Left lung (tissue), 10 donors: ENCODE data around the gene TTLL5. TPM values are rescaled to one million over a fixed set of nuclear protein-coding genes. Genes with fewer than 3 reads are reported as not detected.

Experiments used
- ATAC-seq: fragments of 200-7000 bp; cut with Tn5 transposase; one replicate; pipeline ENCODE4 v1.9.1; 2020; ENCODE audit warnings: moderate library complexity
- DNase-seq, 4 donors: peaks; one replicate each; pipeline ENCODE4 v3.0.0-alpha.2; 2013 to 2020
- H3K27ac ChIP-seq, 2 donors: fragments of 200-600 bp; sonication (generic) in 1 of 2; one replicate each; pipeline versions ENCODE4 v1.5.0 to v1.8.0; 2020 to 2021
- H3K27me3 ChIP-seq, 2 donors: fragments of 200-600 bp; sonication (generic) in 1 of 2; one replicate each; pipeline versions ENCODE4 v1.5.0 to v1.8.0; 2020 to 2021
- H3K36me3 ChIP-seq, 2 donors: fragments of 200-600 bp; sonication (generic) in 1 of 2; one replicate each; pipeline versions ENCODE4 v1.5.0 to v1.8.0; 2020 to 2021
- H3K4me1 ChIP-seq, 2 donors: fragments of 200-600 bp; one replicate each; pipeline ENCODE4 v1.8.0; 2021
- H3K4me3 ChIP-seq, 2 donors: fragments of 200-600 bp; sonication (generic) in 1 of 2; one replicate each; pipeline versions ENCODE4 v1.5.0 to v1.8.0; 2020 to 2021; ENCODE audit warnings: mild to moderate bottlenecking in 1 of 2
- H3K9me3 ChIP-seq, 2 donors: fragments of 200-600 bp; sonication (generic) in 1 of 2; one replicate each; pipeline versions ENCODE4 v1.5.0 to v1.8.0; 2020 to 2021
- intact Hi-C, 2 donors: fragments of 100-400 bp; cut with DNase I; formaldehyde crosslinking; loops; one replicate each; pipeline versions ENCODE4 v1.11.2 to v1.14.2; 2022
- polyA plus RNA-seq, 6 donors: library from polyadenylated mRNA; unstranded; fragments of 120-200 nt; gene quantifications; one replicate each; pipeline ENCODE4 v1.2.1, GENCODE V29; 2013; ENCODE audit not compliant: insufficient read length in 6 of 6
- total RNA-seq, 2 donors: library from RNA; stranded (reverse); fragmentation: NEBNext Ultra II Directional; extraction: Animal tissue kit (Norgen Biotek cat#: 25700); gene quantifications; one replicate each; pipeline ENCODE4 v1.2.1, GENCODE V29; 2021
- TF ChIP-seq, protein P1 (sequence below), 2 donors: fragments of 200-600 bp; sonication (generic) in 1 of 2; IDR thresholded peaks; one replicate each; pipeline versions ENCODE4 v1.5.0 to v1.8.0; 2021; ENCODE audit warnings: antibody characterized with exemption in 2 of 2
- donor health status: DM: no; HTN: yes; CAD: no.
- donor health status: DM: no; HTN: no; CAD: no.

TTLL5 gene
- total and polyA plus RNA-seq, 8 donors: 30.8 to 46.7 (median 42.1) TPM

DNA sequence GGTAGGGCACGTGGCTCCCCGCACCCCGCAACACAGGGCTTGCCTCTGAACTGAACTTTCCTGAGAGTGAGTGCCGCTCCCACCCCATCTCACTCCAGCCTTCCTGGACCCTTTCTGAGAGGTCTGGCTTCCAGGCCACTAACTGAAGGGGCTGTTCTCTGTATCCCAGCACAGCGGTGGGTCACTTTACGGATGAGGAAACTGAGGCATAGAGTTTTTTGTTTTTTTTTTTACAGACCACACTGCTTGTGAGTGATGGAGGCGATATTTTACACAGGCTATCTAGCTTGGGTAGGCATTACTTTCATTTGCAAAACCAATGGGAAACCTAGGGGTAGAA, 321.9 kb downstream of the TTLL5 start:
- ATAC-seq: no peak
- no peak for DNase-seq
- intact Hi-C loops: loop anchor here in 1 of 2 donors (5.0 kb wide), 2 partner anchors 181 to 271 kb away; no protein-coding TSS in a partner anchor
- Histone ChIP-seq H3K27ac (peak overlapping the region; percentile 85 to 94), H3K9me3 (no peaks in the 10 kb centered on the region), H3K4me3 (peak overlapping the region; percentile 52 to 65), H3K36me3 (no peaks in the 10 kb centered on the region), H3K4me1 (peaks cover 14 to 56% of the 10 kb centered on the region in 2 donors), H3K27me3 (no peaks in the 10 kb centered on the region)
- TF ChIP-seq, protein P1, sequence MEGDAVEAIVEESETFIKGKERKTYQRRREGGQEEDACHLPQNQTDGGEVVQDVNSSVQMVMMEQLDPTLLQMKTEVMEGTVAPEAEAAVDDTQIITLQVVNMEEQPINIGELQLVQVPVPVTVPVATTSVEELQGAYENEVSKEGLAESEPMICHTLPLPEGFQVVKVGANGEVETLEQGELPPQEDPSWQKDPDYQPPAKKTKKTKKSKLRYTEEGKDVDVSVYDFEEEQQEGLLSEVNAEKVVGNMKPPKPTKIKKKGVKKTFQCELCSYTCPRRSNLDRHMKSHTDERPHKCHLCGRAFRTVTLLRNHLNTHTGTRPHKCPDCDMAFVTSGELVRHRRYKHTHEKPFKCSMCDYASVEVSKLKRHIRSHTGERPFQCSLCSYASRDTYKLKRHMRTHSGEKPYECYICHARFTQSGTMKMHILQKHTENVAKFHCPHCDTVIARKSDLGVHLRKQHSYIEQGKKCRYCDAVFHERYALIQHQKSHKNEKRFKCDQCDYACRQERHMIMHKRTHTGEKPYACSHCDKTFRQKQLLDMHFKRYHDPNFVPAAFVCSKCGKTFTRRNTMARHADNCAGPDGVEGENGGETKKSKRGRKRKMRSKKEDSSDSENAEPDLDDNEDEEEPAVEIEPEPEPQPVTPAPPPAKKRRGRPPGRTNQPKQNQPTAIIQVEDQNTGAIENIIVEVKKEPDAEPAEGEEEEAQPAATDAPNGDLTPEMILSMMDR (IDR thresholded peaks at IDR 0.05): no peak

GRCh38 chr14:75984674-75985073, 323.6 kb downstream of the TTLL5 start:
- no peaks in the 10 kb centered on the region for H3K36me3 ChIP-seq
- ATAC-seq (no peak), DNase-seq (no peak)
- H3K4me3 ChIP-seq: no peak overlapping the region
- TF ChIP-seq, protein P1 (IDR thresholded peaks at IDR 0.05): no peak
- H3K9me3 ChIP-seq: no peaks in the 10 kb centered on the region
- peaks cover 10 to 62% of the 10 kb centered on the region in 2 donors for H3K4me1 ChIP-seq
- no peaks in the 10 kb centered on the region for H3K27me3 ChIP-seq
- intact Hi-C loops: loop anchor here in 1 of 2 donors (5.0 kb wide), 2 partner anchors 182 to 272 kb away; no protein-coding TSS in a partner anchor
- H3K27ac ChIP-seq: no peak overlapping the region

GRCh38 chr14:75985618-75986438, 324.8 kb downstream of the TTLL5 start, which contains the start of gene IFT43:
IFT43 (plus strand) TSS chr14:75985763; CDS start chr14:75985787, 24 bp downstream.
- Histone ChIP-seq H3K27ac (peak within 1 kb of the TSS; percentile 80 to 81), H3K4me3 (peak within 1 kb of the TSS; percentile 80 to 81), H3K27me3 (no peaks in the 10 kb centered on the region), H3K9me3 (no peaks in the 10 kb centered on the region), H3K4me1 (peaks cover 10 to 52% of the 10 kb centered on the region in 2 donors), H3K36me3 (no peaks in the 10 kb centered on the region)
- ATAC-seq (peak; percentile 53), DNase-seq (peak; percentile 93 to 98 (median 94))
- intact Hi-C loops: no loop called here
- TF ChIP-seq, protein P1 (IDR thresholded peaks at IDR 0.05): no peak

GRCh38 chr14:75986439-75986765, 325.4 kb downstream of the TTLL5 start:
- Histone ChIP-seq H3K4me1 (peaks cover 10 to 46% of the 10 kb centered on the region in 2 donors), H3K9me3 (no peaks in the 10 kb centered on the region), H3K36me3 (no peaks in the 10 kb centered on the region), H3K27me3 (no peaks in the 10 kb centered on the region), H3K4me3 (peak overlapping the region; percentile 80 to 81), H3K27ac (peak overlapping the region; percentile 80 to 81)
- no peak for DNase-seq
- ATAC-seq: no peak
- TF ChIP-seq, protein P1 (IDR thresholded peaks at IDR 0.05): no peak
- intact Hi-C loops: no loop called here

DNA sequence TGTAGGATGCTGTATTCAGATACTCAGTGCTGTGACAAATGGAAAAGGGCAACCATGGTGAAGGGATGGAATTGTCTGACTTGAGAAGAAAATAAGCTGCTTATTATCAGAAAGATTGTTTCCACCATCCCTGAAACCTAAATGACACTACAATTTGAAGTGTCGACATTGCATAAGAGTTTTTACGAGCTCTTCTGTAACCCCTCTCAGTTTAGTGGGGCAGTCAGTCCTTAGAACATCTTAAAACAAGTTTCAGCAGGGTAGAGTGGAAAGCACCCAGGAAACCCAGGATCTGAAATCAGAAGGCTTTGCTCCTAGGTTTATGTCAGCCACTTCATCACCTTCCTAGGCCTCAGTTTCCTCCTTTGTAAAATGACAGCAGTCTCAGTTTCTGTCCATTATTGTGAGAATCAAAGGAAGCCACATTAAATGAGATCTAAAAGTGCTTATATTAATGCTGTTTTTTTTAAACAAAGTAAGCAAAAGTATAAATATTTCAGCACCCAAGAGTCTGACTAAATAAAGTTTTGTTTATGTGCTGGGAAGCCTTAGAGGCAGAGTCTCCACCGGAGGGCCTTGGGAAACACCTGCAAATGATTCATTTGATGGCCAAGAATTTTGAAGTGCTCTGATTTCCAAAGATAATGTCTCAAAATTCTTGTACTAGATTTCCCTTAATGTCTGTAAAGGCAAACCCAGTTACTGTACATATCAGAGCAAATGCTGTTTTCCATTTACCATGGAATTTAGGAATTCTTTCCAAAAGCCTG, 326.3 kb downstream of the TTLL5 start:
- H3K9me3 ChIP-seq: no peaks in the 10 kb centered on the region
- H3K4me3 ChIP-seq: no peak overlapping the region
- no peaks in the 10 kb centered on the region for H3K36me3 ChIP-seq
- H3K4me1 ChIP-seq: peaks cover 10 to 42% of the 10 kb centered on the region in 2 donors
- intact Hi-C loops: no loop called here
- H3K27me3 ChIP-seq: no peaks in the 10 kb centered on the region
- no peak overlapping the region for H3K27ac ChIP-seq
- no peak for DNase-seq
- TF ChIP-seq, protein P1 (IDR thresholded peaks at IDR 0.05): no peak
- no peak for ATAC-seq
